ENCODE data around the gene RNU7-1.

Gene RNU7-1

DNA sequence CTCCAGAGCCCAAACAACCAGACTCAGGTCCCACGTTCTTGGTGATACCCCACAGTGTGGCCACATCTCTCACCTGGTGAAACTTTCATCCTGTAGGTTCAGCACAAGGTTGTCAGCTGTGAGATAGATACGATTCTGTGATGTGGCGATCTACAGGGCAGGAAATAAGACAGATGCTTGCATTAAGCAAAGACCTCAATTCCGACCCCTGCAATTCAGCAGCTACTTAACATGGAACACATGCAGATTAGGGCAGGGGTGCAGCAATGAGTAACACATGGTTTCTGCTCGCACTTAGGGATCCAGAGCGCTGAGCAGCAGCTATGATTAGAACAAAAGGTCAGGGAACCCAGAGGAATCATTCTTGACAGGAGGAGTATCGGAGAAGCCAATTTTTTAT is 22.7 kb downstream of the RNU7-1 start:
- no peak for DNase-seq

DNA sequence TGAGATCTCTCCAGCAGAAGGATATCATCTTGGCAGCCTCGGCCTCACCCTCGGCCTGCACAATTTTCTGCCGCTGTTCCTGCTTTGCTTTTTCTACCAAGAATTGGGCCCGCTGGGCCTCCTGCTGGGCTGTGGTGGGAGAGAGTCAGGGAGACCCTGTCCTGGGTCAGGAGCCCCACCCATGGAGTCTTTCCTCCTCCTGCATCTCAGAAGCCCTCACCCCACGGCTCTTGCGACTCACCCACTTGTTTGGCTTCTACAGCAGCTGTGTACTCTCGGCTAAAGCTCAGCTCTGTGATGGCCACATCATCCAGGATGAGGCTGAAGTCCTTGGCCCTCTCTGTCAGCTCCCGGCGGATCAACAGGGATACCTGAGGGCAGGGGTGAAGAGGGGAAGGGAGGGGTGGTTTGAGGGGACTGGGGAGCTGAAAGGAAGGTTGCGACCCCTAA is 24.1 kb downstream of the RNU7-1 start:
- DNase-seq, result peak; percentile 12

DNA sequence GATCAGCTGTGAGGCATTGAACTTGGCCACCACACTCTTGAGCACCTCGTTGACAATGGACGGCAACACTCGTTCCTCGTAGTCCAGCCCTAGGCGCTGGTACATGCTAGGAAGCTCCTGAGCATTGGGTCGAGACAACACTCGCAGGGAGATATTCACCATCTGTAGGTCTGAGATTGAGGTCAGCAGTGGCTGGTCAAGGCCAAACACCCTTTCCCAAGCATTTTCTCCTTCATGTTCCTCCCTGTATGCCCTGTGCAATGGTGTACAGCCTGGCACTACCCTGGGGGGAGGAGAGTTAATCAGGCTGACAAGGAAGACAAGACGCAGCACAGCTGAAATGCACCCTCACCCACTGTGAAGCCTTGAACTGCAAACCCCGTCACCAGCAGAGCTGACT is 24.8 kb downstream of the RNU7-1 start:
- no peak for DNase-seq

GRCh38 chr12:6970096-6970527 is 26.5 kb downstream of the RNU7-1 start:
- no peak for DNase-seq

- DNase-seq, result no peak
Measured at GRCh38 chr12:6974180-6974579, 30.6 kb downstream of the RNU7-1 start.

- DNase-seq, result no peak
Measured at GRCh38 chr12:6975297-6976032, 31.8 kb downstream of the RNU7-1 start.

DNA sequence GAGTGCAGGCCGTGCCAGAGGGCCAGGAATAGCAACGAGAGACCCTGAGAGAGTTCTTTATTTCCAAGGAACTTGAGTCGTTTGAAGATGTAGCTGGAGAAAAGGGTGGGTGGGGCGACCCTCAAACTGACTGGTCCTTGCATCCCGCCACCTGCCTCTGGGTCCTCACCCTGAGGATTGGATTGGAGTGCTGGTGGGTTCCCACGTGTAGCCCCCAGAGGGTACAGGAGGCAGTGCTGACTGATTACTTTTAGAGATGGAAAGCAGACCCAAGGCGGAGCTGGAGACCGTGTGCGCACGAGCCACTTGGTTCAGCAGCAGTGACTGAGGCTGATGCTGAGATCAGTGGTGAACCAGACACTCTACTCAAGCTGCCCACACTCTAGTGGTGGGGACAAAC is 34.0 kb downstream of the RNU7-1 start:
- no peak for DNase-seq

GRCh38 chr12:6978188-6978587 is 34.6 kb downstream of the RNU7-1 start:
- no peak for DNase-seq

DNA sequence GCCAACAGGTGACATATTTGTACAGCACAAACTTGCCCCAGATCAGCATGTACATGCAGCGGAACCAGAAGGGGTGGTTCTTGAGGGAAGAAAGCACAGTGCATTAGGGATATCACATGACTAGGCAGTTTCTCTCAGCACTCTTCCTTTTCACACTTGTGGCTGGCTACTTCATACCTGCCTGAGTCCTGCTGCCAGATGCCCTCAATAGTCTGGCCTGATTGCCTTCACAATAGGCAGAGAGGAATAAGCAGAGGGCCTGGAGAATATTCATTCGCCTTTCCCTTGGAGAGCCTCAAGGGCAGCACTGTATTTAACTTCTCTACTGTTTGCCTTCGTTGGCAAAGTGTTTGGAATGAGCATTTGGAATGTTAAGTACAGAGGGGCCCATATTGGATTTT is 35.0 kb downstream of the RNU7-1 start:
- no peak for DNase-seq

- no peak for DNase-seq
Measured at GRCh38 chr12:6979021-6979420, 35.4 kb downstream of the RNU7-1 start.

DNA sequence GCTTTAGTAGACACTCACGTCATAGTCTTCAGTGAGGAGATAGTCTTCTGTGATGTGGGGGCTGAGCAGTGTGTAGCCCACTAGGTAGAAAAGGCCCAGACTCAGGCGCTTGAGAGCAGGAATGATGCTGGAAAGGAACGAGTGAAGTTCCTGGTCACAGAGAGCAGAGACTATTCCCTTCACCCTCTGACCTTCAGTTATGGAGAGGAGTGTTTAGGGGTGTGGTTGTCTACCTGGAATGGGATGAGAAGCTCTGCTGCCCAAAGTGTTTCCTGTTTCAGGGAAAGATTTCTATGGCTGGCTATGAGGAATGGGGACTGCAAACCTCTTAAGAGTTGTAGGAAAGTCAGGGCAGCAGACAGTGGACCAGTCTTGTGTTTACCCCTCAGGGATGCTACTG is 35.8 kb downstream of the RNU7-1 start:
- no peak for DNase-seq

DNA sequence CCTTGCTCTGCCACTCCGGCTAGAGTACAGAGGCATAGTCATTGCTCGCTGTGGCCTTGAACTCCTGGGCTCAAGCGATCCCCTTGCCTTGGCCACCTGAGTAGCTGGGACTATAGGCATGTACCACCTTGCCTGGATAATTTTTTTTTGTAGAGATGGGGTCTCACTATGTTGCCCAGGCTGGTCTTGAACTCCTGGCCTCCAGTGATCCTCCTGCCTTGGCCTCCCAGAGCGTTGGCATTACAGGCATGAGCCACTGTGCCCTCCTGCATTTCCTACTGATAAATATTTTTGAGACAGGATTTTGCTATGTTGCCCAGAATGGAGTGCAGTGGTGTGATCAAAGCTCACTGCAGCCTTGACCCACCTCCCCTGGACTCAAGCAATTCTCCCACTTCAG is 36.5 kb downstream of the RNU7-1 start:
- no peak for DNase-seq

GRCh38 chr12:6980740-6981139 is 37.1 kb downstream of the RNU7-1 start:
- no peak for DNase-seq

DNA sequence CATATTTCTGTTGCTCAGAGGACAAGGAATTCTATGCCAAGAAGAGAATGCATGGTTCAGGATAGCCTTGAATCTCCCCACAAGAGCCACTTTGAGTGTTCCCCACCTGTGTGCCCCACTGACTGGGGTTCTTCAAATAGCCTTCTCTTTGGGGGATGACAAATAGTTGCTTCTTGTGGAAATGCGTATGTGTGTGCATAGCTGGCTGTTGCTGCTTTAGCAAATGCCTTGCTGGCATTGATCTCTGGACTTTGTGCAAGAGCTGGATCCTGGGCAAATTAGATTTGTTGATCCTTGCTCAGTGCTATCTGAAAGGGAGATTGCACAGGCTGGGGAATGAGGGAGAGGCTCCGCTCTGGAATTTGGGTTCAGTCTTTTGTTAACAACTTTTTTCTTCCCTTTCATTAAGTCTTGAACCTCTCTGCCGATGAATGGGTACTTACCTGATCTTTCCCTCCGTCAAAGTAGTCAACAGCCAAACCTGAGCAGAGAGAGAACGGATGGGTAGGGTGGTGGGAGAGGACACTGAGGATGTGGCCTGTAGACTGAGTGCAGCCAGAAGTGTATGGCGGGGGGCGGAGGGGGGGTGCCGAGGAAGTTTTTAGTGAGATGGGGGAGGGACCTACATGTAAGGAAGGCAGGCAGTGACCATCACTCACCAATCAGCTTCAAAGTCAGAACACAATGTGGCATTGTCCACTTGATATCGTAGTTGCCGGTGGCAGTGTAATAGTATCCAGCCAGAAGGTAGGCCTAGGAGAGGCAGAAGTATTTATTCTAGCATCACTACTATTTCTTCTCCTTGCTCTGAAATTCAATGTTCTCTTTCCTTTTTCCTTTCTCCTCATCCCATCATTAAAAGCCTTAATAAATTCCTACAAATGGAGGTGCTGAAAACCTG is 37.8 kb downstream of the RNU7-1 start:
- no peak for DNase-seq

DNA sequence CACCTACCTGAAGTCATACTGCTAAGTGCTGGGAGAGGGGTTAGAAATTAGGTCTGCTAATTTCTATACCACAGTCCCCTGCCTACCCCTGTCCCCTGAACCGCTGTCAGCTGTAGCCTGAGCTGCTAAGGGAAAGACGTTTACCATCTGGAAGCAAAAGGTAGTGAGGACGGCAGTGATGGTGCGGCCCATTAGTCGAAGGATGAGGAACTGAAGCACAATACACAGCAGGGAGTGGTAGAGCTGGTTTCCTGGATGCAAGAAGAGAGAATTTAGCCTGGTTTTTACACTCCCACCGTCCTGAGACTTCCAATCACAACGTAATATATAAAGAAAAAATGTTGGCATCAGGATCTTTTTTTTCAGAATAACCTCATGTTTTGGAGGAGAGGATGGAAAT is 38.9 kb downstream of the RNU7-1 start:
- DNase-seq, result no peak

- no peak for DNase-seq
Measured at GRCh38 chr12:6987956-6988553, 44.4 kb downstream of the RNU7-1 start.
